ENCODE measurements around the gene RIN2. TPM values are rescaled to one million over a fixed set of nuclear protein-coding genes. Genes with fewer than 3 reads are reported as not detected.
A peak's percentile ranks its signal among the peaks of the same experiment; 100 is the strongest.

Gene RIN2
- total RNA-seq, 6 donors from 2014 or later: 89.5 to 149 (median 109) TPM

DNA sequence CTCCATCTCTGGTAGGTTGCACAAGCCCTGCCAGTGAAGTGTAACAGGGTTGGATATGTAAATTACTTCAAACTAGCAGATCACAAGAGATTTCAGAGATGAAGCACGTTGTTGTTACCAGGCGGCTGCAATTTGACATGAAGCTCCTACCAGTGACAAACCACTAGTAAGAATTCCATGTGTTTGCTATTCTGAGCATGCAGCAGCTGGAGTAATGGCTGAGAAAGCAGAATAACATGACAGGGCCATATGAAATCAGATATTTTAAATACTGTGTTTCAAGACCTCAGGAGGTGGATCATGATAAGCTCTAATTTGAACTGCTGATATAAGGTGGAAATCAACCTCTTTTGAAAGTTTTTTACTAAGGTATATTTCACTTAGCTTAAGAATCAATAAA, 11.4 kb downstream of the RIN2 start:
- WGBS, 2 donors: 78 to 85% methylated on average over 2 of the region's 2 CpGs
- peak overlapping the region in 1 of 4 donors; percentile 48 for H3K27ac ChIP-seq
- no peaks in the 10 kb centered on the region for H3K9me3 ChIP-seq
- TF ChIP-seq, protein P1, sequence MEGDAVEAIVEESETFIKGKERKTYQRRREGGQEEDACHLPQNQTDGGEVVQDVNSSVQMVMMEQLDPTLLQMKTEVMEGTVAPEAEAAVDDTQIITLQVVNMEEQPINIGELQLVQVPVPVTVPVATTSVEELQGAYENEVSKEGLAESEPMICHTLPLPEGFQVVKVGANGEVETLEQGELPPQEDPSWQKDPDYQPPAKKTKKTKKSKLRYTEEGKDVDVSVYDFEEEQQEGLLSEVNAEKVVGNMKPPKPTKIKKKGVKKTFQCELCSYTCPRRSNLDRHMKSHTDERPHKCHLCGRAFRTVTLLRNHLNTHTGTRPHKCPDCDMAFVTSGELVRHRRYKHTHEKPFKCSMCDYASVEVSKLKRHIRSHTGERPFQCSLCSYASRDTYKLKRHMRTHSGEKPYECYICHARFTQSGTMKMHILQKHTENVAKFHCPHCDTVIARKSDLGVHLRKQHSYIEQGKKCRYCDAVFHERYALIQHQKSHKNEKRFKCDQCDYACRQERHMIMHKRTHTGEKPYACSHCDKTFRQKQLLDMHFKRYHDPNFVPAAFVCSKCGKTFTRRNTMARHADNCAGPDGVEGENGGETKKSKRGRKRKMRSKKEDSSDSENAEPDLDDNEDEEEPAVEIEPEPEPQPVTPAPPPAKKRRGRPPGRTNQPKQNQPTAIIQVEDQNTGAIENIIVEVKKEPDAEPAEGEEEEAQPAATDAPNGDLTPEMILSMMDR (IDR thresholded peaks at IDR 0.05): no peak
- TF ChIP-seq POLR2AphosphoS5 (IDR thresholded peaks at IDR 0.05) (no peak), EP300 (IDR thresholded peaks at IDR 0.05) (no peak), POLR2A (IDR thresholded peaks at IDR 0.05) (no peak)
- no peak for ATAC-seq (ENCODE audit: low FRiP score in 2 of 2)
- peaks cover 4 to 12% (median 8%) of the 10 kb centered on the region in 4 donors for H3K4me1 ChIP-seq
- no peaks in the 10 kb centered on the region for H3K27me3 ChIP-seq
- H3K4me3 ChIP-seq: no peak overlapping the region
- DNase-seq: no peak
- no peaks in the 10 kb centered on the region for H3K36me3 ChIP-seq

DNA sequence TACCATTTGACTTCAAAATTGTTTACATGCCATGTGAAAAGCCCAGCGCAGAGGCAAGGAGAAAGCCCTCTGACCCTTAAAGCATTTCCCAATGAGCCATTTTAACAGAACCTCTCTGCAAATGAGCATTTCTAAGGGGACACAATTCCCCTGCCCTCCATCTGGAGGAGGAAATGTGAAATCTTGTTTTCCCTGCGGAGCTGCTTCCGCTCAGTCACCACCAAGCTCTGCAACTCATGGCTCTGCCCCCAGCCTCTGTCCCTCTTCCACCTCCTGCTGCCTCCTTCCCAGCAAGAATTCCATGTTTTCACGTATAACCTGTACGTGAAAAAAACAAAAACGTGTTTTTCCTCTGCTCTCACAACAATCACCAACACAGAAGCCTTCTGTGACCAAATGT, 12.3 kb downstream of the RIN2 start:
- Histone ChIP-seq H3K4me3 (no peak overlapping the region), H3K36me3 (no peaks in the 10 kb centered on the region), H3K27ac (peak overlapping the region in 1 of 4 donors; percentile 48), H3K9me3 (no peaks in the 10 kb centered on the region), H3K27me3 (no peaks in the 10 kb centered on the region), H3K4me1 (peaks cover 6 to 17% (median 10%) of the 10 kb centered on the region in 4 donors)
- ATAC-seq (ENCODE audit: low FRiP score in 2 of 2): no peak
- no peak for TF ChIP-seq POLR2AphosphoS5 (IDR thresholded peaks at IDR 0.05)
- no peak for TF ChIP-seq EP300 (IDR thresholded peaks at IDR 0.05)
- no peak for TF ChIP-seq POLR2A (IDR thresholded peaks at IDR 0.05)
- WGBS, 2 donors: 85 to 90% methylated on average over 6 of the region's 6 CpGs
- no peak for DNase-seq

DNA sequence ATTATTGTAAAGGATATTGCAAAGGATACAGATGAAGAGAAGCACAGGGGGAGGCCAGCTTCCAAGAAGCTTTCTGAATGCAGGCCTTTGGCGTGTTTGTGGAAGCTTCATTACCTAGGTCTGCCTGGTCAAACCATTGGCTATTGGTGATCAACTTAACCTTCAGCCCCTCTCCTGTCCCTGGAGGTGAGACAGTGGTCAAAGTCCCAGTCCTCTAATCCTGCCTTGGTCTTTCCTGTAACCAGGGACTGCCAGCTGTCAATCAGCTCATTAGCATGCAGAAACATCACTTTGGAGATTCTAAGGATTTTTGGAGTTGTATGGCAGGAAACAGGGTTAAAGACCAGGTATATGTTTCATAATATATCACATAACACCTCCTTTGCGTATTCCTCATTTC, 13.0 kb downstream of the RIN2 start:
- ATAC-seq (ENCODE audit: low FRiP score in 2 of 2) (no peak), DNase-seq (no peak)
- 88 to 95% methylated on average over 2 of the region's 2 CpGs for WGBS, 2 donors

DNA sequence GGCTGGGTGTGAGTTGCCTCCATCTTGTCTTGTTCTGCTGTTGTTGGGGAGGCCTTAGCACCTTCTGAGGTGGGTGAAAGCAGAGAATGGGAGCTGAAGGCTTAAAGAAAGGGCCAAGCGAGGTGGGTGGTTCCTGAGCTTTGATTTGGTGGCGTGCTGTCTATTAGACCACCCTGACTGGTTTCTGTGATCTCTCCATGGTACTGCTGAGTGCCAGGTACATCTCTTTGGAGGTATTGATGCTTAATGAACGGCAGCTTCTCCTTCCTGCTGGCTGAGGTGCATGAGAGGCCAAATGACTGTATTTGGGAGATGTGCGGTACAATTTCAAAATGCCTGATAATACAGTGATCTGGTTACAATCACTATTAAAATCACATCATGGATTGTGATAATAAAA, 15.4 kb downstream of the RIN2 start:
- WGBS, 2 donors: 89 to 90% methylated on average over 4 of the region's 4 CpGs
- Histone ChIP-seq H3K4me3 (no peak overlapping the region), H3K4me1 (peaks cover 19 to 29% (median 26%) of the 10 kb centered on the region in 4 donors), H3K27ac (no peak overlapping the region), H3K9me3 (no peaks in the 10 kb centered on the region), H3K27me3 (no peaks in the 10 kb centered on the region), H3K36me3 (no peaks in the 10 kb centered on the region)
- DNase-seq (no peak), ATAC-seq (ENCODE audit: low FRiP score in 2 of 2) (no peak)
- TF ChIP-seq, protein P1 (IDR thresholded peaks at IDR 0.05): no peak
- TF ChIP-seq POLR2AphosphoS5 (IDR thresholded peaks at IDR 0.05) (no peak), POLR2A (IDR thresholded peaks at IDR 0.05) (no peak), EP300 (IDR thresholded peaks at IDR 0.05) (no peak)

More for the DNA sequence above, 13.0 kb downstream of the RIN2 start:
- no peaks in the 10 kb centered on the region for H3K9me3 ChIP-seq
- no peaks in the 10 kb centered on the region for H3K27me3 ChIP-seq
- TF ChIP-seq, protein P1 (IDR thresholded peaks at IDR 0.05): no peak
- no peak for TF ChIP-seq EP300 (IDR thresholded peaks at IDR 0.05)
- TF ChIP-seq POLR2A (IDR thresholded peaks at IDR 0.05): no peak
- no peak for TF ChIP-seq POLR2AphosphoS5 (IDR thresholded peaks at IDR 0.05)
- no peaks in the 10 kb centered on the region for H3K36me3 ChIP-seq
- H3K4me1 ChIP-seq: peaks cover 6 to 18% (median 14%) of the 10 kb centered on the region in 4 donors
- H3K27ac ChIP-seq: peak overlapping the region in 1 of 4 donors; percentile 48
- no peak overlapping the region for H3K4me3 ChIP-seq

DNA sequence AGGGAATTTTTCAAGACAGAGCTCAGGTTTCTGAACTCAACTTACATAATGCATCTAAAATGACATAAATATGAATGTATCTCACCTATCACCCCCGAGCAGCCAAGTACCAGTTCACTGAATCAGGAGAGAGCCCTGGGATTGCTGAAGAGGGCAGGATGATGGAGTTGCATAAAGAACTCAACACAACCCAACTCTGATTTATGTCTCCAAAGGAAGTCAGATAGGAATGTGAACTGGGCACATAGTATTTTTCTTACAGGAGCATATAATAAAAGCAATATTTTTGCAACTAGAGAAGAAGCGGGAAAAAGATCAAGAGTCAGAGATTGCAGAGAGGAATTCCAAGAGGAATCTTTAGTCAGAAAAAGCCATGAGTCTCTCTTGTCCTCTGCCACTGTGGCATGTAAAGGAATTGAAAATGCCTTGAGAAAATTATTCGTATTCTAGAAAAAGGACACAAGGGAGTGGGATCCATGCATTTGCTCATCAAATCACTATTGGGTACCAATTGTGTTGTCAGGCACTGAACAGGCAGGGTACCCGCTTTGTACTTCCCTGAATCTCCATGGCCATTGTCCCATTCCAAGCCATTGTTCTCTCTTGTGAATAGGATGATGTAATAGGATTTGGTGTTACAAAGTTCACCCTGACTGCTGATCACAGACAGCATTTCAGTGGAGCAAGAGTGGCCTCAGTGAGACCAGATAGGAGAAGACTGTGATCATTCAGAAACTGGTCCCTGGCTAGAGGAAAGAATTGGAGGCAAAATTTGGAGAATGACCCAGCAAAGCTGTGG, 16.3 kb downstream of the RIN2 start:
- Histone ChIP-seq H3K9me3 (no peaks in the 10 kb centered on the region), H3K27ac (no peak overlapping the region), H3K4me1 (peaks cover 19 to 30% (median 27%) of the 10 kb centered on the region in 4 donors), H3K27me3 (no peaks in the 10 kb centered on the region), H3K36me3 (no peaks in the 10 kb centered on the region), H3K4me3 (no peak overlapping the region)
- TF ChIP-seq, protein P1 (IDR thresholded peaks at IDR 0.05): no peak
- no peak for TF ChIP-seq EP300 (IDR thresholded peaks at IDR 0.05)
- no peak for TF ChIP-seq POLR2AphosphoS5 (IDR thresholded peaks at IDR 0.05)
- TF ChIP-seq POLR2A (IDR thresholded peaks at IDR 0.05): no peak
- ATAC-seq (ENCODE audit: low FRiP score in 2 of 2) (no peak), DNase-seq (no peak)
- WGBS, 2 donors: 88 to 90% methylated on average over 4 of the region's 4 CpGs
